Measurements from ENCODE around the gene OR7A10. TPM values are rescaled to one million over a fixed set of nuclear protein-coding genes. Genes with fewer than 3 reads are reported as not detected.
"Not testable (repeated sequence)": the region's sequence is repeated elsewhere in the genome, so short reads cannot be mapped to it uniquely, and the experiment has no call there.

OR7A10 gene
- total RNA-seq, 1 donor from 2014 or later = not detected

DNA sequence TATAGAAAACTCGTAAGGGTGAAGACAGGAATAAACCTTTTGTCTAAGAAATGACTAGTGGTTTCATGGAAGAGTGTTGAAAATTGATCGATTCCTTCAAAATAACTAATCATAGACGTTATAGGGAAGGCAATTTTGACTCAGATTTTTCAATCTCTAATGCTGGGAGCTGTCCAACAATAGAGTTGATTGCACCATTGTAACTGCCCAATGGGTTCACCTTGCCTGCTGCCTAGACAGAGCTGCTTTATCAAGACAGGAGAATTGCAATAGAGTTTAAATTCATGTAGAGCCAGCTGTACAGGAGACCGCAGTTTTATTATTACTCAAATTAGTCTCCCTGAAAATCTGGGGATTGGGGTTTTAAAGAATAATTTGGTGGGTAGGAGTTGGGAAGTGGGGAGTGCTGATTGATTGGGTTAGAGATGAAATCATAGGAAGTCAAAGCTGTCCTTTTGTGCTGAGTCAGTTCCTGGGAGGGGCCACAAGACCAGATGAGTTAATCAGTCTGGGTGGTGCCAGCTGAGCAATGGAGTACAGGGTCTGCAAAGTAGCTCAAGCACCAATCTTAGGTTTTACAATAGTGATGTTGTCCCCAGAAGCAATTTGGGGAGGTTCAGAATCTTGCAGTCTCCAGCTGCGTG, 53.5 kb downstream of the OR7A10 start:
- DNase-seq = no peak

DNA sequence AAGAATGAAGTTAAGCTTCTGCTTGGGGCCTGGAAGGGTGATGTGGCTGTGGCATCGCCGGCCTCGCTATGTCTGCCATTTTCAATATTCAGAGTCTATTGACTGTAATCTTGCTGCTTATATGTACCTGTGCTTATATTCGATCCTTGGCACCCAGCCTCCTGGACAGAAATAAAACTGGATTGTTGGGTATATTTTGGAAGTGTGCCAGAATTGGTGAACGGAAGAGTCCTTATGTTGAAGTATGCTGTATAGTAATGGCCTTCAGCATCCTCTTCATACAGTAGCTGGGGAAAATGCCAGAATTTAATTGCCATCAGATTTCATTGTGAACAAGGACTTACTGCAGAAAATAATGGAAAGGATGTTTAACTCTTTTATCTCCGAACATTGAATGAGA, 56.5 kb downstream of the OR7A10 start:
- not testable (repeated sequence) for DNase-seq

Small RNA genes within 50 kb of the gene (small RNA-seq; reads per million reads assigned to genes)
- gene AC005255.1 = not detected
- not detected for gene OR7A18P

Other genes starting within 250 kb of the OR7A10 start
- not detected for gene ADGRE3, start 174.1 kb downstream of the OR7A10 start, total RNA-seq
- gene ZNF333, start 158.9 kb downstream of the OR7A10 start, total RNA-seq = 43.4 TPM
- gene ADGRE2, start 70.4 kb downstream of the OR7A10 start, total RNA-seq = 0.16 TPM
- gene OR7A5, start 13.7 kb downstream of the OR7A10 start, total RNA-seq = not detected
- gene OR7C1, start 13.7 kb downstream of the OR7A10 start, total RNA-seq = not detected
- not detected for gene OR7A17, start 37.2 kb upstream of the OR7A10 start, total RNA-seq
- not detected for gene OR7C2, start 92.6 kb upstream of the OR7A10 start, total RNA-seq
- 72.2 TPM for gene SLC1A6, start 130.9 kb upstream of the OR7A10 start, total RNA-seq
- not detected for gene CASP14, start 200.6 kb upstream of the OR7A10 start, total RNA-seq
- gene OR1I1, start 233.3 kb upstream of the OR7A10 start, total RNA-seq = not detected

All from occipital lobe (tissue), 3 donors.